Right forelimb (tissue), 1 donor: ENCODE measurements around the gene SLC66A1.
A peak's percentile ranks its signal among the peaks of the same experiment; 100 is the strongest.

Experiments
- DNase-seq: peaks from one replicate; pipeline ENCODE4 v3.0.0-alpha.2; 2018

Gene SLC66A1

DNA sequence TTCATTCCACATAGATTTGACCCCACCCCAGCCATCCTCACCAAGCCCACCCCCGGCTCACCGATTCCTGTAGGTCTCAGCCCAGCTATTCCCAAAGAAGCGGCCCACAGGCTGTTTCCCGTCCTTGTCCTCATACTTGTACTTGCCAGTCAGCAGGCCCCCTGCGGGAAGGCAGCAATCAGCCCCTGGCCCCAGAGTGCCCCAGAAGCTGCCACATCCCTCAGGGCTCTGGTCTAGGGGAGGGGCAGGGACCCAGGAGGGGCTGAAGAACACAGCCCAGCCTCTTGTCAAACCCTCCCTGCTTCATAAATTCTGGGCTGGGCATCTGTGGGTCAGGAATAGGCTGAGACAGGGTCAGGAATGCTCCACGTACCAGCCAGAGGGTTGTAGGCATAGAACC, 5.2 kb upstream of the SLC66A1 start:
- no peak for DNase-seq

DNA sequence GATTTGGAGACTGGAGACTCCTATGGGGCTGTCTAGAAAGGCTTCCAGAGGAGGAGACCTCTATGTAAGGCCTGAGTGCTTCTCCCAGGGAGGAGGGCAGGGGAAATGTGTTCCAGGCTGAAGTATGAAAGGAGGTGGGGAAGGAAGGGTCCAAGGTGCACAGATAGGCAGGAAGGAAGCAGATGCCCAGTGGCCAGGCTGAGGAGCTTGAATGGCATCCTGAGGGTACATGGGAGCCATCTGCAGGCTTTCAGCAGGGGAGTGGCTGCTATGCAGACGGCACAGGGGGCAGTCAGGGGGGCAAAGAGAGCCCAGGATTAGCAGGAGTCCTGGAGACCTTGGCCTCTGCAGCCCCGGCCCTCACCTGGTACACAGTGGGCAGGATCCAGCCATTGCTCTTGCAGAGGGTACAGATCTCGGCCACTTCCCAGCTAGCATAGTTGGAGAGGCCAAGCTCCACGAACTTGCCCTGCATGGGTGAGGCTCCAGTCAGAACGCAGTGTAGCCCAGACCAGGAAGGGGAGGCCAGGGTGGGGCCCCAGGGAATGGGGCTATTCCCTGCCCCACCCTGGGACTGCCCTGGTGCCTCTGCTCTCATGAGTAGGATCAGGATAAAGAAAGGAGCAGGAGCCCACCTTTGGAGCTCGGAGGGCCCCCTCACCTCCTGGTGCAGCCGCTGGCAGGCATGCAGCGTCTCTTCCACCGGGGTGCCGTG, 4.2 kb upstream of the SLC66A1 start:
- DNase-seq = no peak

DNA sequence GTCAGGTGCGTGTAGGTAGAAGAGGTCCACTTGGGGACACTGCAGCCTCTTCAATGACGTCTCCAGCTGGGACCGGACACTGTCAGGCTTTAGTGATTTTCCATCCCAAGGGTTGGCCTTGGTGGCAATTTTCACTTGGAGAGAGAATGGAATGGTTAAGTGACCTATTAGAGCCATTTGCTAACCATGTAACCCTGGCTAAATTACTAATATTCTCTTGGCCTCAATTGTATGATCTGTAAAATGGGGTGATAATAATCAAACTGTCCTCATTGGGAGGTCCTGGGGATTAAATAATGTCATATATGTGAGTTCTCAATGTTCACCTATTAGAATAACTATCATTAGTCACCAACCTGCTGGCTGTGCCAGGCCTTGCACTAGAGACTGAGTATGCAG, 3.6 kb upstream of the SLC66A1 start:
- DNase-seq = no peak

DNA sequence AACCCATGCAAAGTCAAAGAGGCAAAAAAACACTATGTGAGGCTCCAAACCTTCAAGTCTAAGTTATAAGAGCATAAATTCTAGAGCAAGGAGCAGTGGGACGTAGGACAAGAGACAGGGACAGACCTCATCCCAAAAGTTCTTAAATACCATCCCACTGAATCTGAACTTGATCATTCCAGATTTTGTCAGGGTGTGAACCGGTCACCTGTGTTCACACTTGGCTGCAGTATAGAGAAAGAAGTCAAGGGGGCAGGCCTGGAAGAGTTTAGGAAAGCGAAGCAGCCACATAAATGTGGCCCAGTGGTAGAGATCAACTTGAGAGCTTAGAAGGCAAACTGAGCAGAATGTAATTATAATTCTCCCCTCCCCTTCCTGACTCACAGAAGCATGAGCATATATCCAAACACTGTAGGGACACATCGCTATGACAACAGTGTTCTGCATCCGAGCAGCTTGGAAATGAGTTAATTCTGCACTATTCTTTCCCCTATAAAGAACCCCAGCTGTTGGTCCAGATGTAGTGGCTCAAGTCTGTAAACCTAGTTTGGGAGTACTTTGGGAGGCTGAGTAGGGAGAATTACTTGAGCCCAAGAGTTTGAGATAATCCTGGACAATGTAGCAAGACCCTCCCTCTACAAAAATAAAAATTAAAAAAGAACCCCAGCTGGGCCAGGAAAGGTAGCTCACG, 2.9 kb upstream of the SLC66A1 start:
- no peak for DNase-seq

DNA sequence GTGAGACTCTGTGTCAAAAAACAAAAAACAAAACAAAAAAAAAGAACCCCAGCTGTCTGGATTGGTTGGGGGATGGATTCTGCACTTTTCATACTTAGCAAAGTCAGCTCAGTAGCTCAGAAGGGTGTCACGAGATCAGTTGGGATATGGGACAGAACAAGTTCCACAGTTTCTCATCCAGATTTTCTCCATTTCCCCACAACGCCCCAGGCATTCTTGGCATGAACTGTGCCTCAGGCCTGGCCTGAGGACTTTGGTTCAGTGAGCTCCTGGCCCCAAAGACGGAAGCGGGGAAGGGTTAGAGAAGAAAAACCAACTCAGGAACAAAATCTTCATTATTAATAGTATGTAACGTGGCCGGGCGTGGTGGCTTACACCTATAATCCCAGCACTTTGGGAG, 2.1 kb upstream of the SLC66A1 start:
- DNase-seq = no peak

DNA sequence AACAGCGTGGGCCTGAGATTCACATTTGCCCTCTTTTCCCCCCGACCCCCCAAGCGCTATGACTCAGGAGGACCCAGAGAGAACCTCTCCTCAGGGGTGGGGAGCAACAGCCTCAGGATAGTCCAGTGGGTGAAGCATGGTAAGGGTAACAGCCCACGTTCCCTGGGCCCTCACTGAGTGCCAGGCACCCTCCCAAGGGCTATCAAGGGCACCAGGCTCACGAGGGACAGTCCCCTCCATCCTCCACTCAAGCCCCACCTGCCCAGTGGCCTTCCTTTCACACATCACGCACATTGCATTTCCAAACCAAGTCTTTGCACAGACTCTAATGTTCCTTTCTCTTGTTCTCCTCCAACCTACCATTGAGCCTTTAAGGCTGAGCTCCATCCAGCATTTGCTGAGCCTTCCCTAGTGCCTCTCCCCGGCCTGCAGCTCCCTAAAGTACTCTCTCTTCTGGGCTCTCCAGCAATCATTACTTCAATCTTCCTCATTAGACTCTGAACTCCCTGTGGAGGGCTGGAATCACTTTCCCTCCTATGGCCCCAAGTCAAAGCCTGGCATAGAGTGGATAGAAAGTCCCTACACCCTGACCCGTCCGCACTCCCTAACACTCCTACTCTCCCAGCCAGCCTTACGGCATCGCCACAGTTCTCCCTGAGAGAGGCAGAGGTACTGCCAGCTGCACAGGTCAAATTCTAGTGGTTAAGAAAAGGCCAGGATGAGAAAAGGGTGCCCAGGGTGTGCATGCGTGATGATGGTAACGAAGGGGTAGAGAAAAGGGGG, 1.2 kb upstream of the SLC66A1 start:
- no peak for DNase-seq

DNA sequence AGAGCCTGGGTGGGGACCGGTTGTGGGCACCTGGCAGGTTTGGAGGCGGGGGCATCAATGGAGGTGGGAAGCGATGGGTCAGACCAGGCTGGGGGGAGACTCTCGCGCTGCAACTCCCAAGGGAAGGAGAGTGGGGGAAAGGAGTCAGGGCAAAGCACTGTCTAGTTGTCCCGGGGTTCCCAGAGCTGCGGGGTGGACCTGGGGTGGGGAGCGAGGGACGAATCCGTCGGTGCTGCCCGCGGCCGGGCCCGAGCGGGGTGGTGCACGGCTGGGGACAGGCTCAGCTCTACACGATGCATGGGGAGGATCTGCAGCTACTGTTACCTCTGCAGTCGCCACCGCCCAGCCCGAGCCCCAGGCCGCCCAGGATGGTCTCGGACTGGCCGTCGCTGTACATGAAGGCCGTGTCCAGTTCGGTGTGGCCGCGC, 609 bp upstream of the SLC66A1 start:
- no peak for DNase-seq

DNA sequence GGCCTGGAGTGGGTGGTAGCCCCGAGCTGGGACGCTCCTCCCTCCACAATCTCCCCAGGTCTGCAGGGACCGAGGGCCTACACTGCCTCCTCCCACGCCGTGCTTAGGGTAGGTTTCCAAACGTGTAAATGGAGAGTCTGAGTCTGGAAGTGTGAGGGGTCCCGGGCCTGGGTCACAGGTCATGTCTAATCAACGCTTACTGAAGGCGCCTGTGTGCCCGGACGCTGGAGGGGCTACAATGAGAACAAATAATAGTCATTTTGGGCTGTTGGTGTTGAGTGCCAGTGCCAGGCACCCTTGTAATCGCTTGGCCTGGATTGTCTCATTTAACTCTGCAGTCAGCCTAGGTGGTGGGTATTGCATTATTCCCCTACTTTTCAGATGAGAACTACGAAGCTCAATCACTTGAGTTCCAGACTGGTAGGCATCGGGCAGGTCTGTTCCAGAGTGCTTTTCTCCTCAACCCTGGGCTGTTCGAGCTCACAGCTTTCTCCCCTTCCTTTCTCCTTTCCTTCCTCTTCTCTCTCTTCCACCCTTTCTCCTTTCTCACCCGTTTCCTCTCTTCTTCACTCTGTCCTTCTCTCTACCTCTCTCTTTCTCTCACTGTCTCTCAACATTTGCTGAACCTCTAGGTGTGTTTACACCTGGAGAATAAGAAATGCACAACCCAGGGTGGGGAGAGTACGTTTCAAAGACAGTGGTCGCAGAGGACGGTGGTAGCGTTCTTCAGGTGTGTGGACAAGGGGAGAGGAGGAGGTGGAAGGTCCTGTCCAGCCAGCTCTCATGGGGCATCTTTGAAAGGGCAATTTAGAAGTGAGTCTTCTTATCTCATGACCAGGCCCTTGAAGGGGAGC, 883 bp downstream of the SLC66A1 start:
- no peak for DNase-seq

DNA sequence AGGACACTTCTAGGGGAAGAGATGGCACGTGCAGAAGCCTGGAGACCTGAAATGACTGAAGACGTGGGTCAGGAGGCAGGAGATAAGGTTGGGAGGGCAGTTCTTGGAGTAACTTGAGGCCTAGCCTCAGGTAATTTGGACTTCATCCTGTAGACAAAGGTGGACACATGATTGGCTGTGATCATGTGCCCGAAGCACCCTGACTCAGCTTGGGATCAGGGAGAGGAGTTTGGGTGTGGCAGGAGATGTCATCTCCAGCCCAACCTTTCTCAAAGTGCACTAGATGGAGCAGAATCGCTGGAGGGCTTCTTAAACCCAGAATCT, 1.5 kb downstream of the SLC66A1 start:
- DNase-seq = no peak

DNA sequence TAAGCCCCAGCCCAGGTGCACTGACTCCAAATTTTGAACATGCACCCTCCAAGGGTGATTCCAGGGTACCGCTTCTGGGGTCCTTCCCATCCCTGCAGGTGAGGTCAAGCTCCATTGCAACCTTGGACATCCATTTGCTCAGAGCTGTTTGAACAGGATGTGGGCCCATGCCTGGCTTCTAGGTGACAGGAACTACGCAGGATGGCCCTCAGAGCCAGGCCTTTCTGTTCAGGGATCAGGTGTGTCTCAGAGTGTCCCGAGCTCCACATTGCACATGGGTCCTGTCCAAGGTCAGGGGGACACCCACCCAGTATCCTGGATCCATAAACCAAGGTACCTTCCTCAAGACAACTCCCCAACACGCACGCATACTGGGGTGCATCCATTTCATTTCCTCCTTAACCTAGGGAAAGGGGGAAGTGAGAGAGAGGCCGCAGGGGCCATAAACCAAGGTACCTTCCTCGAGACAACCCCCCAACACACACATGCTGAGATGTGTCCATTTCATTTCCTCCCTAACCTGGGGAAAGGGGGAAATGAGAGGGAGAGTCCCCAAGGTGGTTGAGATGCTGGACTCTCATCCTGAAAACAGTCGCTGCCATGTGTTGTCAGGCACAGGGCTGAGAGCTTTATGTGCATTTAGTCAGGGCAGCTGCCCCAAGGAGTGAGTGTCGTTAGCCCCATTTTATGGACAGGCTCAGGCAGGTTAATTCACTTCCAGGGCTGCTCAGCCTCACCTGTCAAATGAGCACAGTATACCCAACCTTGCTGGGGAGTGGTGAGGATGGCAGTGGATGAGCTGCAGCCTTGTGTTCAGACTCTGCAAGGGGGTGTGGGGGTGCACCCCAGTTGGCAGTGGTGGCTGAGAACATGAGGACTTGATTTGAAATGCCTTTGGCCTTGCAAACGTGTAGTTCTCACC, 2.1 kb downstream of the SLC66A1 start:
- DNase-seq = no peak

DNA sequence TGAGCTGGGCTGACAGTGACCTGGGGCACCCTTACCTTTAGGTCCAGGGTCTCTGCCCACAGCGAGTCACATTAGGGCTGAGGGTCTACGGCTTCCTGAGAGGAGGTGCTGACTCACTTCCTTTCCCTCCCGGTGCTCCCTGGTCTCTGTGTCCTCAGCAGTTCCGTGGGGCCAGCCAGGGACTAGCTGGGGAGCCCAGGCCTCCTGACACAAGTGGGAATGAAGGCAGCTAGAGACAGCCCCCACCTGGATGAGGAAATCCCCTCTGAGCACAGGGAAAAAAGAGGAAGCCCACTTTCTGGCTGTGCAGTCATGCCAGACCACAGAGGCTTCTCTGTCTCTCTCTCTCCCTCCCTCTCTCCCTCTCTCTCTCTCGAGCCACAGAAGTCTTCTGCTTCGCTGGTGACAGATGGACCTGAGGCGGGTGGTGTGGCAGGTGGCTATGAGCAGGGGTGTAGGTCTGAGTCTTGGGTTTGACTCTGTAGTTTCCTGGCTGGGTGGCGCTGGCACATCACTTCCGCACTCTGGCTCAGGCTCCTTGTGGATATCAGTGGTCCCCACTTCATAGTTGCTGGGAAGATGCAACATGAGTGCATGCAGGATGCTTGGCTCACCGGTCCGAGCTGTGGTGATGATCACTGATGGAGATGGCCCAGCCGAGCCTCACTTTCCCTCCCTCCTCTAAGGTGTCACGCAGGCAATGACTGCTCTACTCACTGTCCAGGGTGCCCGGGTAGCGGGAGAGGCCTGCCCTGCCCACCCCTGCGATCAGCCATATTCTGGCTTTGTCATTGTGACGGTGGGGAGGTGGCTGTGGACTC, 3.5 kb downstream of the SLC66A1 start:
- DNase-seq = no peak

DNA sequence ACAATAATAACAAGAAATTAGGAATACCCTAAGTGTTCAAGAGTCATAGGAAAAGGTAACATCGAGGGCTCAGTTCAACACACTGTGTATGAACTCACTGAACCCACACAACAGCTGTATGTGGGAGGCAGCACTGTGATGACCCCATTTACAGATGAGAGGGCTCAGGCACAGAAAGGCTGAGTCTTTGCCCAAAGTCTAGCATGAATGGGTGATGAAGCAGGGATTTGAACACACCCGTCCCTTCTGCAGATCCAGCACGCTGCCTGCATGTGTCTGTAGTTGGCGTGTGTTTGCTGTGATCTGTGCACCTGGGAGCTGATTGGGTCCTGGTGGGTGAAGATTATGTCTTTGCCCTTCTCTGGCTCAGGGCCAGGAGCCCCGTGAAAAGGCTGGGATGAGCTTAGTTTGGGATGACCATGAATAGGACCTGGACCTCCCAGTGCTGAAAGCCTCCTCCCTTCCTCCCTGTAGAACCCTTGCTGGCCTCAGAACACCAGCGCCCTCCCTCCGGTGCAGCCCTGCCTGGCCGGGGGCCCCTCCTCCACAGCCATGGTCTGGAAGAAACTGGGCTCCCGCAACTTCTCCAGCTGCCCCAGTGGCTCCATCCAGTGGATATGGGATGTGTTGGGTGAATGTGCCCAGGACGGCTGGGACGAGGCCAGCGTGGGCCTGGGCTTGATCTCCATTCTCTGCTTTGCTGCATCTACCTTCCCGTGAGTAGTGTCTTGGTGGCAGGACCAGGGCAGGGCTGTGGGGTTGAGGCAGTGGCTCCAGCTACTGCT, 5.2 kb downstream of the SLC66A1 start:
- DNase-seq = no peak

DNA sequence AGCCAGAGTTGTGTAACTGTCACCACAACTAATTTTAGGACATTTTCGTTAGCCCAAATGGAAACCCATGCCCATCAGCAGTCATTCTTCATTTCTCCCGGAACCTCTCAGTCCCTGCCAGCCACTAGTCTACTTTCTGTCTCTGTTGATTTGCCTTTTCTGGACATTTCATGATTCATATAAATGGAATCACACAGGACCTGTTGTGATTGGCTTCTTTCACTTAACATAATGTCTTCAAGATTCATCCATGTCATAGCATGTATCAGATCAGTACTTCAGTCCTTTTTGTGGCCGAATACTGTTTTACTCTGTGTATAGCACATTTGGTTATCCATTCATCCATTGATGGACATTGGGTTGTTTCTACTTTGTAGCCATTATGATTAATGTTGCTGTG, 7.1 kb downstream of the SLC66A1 start:
- DNase-seq = no peak

DNA sequence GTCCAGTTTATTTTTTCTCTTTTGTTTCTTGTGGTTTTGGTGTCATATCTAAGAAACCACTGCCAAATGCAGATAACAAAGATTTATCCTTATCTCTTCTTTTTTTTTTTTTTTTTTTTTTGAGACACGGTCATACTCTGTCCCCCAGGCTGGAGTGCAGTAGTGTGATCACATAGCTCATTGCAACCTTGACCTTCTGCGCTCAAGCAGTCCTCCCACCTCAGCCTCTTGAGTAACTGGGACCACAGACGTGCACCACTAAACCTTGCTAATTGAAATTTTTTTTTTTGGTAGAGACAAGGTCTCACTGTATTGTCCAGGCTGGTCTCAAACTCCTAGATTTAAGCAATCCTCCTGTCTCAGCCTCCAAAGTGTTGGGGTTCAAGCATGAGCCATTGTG, 8.9 kb downstream of the SLC66A1 start:
- no peak for DNase-seq

DNA sequence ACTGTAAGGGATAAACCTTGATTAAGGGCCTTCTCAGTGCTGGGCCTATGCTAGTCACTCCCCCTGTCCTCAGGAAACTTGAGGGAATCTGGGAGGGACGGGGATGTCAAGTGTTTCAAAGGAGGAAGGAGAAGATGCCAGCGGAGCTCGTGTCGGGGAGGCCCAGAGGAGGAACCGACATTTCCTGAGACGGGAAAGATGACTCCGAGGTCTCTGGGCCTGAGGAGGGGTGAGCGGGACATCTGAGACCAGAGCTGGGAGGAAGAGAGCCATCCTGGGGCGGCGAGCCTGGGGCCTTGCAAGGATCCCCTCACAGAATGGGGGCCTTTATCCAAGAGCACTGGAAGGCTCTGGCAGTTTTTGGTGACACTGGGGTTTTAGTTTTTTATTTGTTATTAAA, 10.4 kb downstream of the SLC66A1 start:
- peak; percentile 10 for DNase-seq

DNA sequence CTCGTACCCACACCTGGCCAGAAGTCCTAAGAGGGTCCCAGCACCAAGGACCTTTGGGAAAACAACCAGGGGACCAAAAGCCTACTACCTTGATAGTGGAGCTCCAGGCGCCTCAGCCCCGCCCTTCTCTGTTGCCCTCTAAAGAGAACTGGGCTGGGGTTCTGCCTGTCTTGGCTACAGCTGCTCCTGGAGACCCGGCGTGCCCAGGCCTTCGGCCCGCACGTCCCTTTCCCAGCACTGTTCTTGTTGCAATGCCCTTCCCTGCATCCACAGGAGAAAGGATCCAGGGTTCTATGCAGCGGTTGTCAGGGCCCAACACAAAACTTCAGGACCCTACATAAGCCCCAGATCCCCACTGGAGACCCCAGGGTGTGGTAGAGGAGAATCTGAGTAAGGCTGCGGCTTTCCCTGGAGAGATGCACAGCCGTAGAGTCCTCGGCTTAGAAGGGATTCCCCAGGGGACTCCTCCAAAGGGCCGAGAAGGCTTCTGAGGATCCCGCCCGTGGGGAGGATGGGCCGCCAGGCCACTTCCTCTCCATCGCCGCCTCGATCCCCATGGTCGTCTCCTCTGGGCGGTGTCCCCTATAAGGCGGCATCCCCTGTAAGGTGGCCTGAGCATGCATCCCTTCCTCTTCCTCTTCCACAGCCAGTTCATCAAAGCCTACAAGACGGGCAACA, 12.0 kb downstream of the SLC66A1 start:
- DNase-seq = no peak

DNA sequence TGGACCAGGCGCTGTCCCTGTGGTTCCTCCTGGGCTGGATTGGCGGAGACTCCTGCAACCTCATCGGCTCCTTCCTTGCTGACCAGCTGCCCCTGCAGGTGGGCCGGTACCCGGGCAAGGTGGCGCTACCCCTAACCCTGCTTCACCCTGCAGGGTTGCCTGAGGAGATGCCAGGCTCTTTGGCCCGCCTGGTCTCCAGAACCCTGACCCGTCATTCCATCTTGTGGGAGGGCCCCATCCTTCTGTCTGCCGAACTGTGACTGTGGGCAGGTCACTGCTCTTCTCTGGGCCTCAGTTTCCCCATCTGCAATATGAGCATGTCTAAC, 12.5 kb downstream of the SLC66A1 start:
- no peak for DNase-seq

DNA sequence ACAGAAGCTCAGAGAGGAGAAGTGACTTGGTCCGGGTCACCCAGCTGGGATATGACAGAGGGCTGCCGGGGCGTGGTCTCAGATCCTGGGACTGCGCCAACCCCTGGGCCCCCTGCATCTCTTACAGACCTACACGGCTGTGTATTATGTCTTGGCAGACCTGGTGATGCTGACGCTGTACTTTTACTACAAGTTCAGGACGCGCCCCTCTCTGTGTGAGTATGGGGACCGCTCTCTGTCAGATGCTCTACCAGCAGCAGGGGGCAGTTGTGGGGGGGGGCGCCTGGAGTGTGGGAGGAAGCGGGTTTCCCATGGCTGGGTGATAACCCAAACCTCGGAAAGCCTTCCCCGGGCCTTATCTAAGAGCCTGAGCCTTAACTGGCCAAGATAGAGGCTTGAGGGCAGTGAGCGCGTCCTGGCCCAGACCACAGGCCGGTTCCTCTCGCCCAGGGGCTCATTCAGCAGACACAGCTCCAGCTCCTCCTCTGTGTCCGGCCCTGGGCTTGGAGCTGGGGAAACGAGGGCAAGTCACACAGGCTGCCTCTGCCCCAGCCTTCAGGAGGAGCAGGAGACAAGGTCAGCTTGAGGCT, 13.3 kb downstream of the SLC66A1 start:
- DNase-seq = no peak

DNA sequence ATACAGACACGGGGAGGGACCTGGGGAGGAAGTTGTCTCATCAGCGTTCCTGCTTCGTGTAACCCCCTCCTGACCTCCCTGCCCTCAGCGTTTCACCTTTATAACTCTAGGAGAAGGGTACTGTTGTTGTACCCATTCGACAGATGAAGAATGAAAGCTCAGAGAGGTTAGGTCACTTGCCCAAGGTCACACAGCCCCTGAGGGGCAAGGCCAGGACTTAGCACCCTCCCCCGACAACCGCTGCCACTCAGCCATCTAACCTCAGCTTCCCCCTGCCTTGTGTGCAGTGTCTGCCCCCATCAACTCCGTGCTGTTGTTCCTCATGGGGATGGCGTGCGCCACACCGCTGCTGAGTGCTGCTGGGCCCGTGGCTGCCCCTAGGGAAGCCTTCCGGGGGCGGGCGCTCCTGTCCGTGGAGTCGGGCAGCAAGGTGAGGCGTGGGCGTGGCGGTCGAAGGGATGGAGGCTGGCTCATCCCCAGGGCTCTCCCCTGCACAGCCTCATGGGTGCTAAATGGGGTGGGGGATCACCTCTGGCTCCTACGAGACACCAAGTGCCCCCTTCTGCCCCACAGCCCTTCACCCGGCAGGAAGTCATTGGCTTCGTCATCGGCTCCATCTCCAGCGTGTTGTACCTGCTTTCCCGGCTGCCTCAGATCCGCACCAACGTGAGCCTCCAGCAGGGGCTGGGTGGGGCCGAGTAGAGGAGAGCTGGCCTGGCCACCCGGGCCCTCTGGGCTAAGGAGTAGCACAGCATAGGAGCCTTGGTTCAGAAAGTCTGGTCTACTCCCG, 14.0 kb downstream of the SLC66A1 start:
- no peak for DNase-seq
